Measurements from ENCODE around the gene NPAS3.

The NPAS3 gene

GRCh38 chr14:33691907-33692306 lies 753.2 kb downstream of the NPAS3 start:
- no peak for DNase-seq

GRCh38 chr14:33692762-33693161 lies 754.1 kb downstream of the NPAS3 start:
- no peak for DNase-seq

- DNase-seq, result no peak
Measured at GRCh38 chr14:33693237-33693636, 754.6 kb downstream of the NPAS3 start.

- no peak for DNase-seq
Measured at GRCh38 chr14:33696165-33696564, 757.5 kb downstream of the NPAS3 start.

GRCh38 chr14:33699300-33699983 lies 760.8 kb downstream of the NPAS3 start:
- DNase-seq, result no peak

- DNase-seq, result no peak
Measured at GRCh38 chr14:33700052-33700451, 761.4 kb downstream of the NPAS3 start.

- no peak for DNase-seq
Measured at GRCh38 chr14:33702293-33702692, 763.6 kb downstream of the NPAS3 start.

- no peak for DNase-seq
Measured at GRCh38 chr14:33704481-33704880, 765.8 kb downstream of the NPAS3 start.

- DNase-seq, result no peak
Measured at GRCh38 chr14:33705490-33705889, 766.8 kb downstream of the NPAS3 start.

- DNase-seq, result no peak
Measured at GRCh38 chr14:33707716-33708115, 769.0 kb downstream of the NPAS3 start.

- DNase-seq, result no peak
Measured at GRCh38 chr14:33709283-33709682, 770.6 kb downstream of the NPAS3 start.

- no peak for DNase-seq
Measured at GRCh38 chr14:33709711-33710110, 771.0 kb downstream of the NPAS3 start.

- DNase-seq, result no peak
Measured at GRCh38 chr14:33710273-33710672, 771.6 kb downstream of the NPAS3 start.

- no peak for DNase-seq
Measured at GRCh38 chr14:33711194-33711593, 772.5 kb downstream of the NPAS3 start.

GRCh38 chr14:33711811-33712216 lies 773.1 kb downstream of the NPAS3 start:
- no peak for DNase-seq

GRCh38 chr14:33714527-33715226 lies 776.0 kb downstream of the NPAS3 start:
- no peak for DNase-seq

GRCh38 chr14:33715227-33715528 lies 776.5 kb downstream of the NPAS3 start:
- no peak for DNase-seq

GRCh38 chr14:33716921-33717320 lies 778.2 kb downstream of the NPAS3 start:
- DNase-seq, result no peak

- no peak for DNase-seq
Measured at GRCh38 chr14:33717866-33718265, 779.2 kb downstream of the NPAS3 start.

- DNase-seq, result no peak
Measured at GRCh38 chr14:33720284-33720787, 781.7 kb downstream of the NPAS3 start.

GRCh38 chr14:33726685-33727084 lies 788.0 kb downstream of the NPAS3 start:
- DNase-seq, result no peak

GRCh38 chr14:33727606-33728005 lies 788.9 kb downstream of the NPAS3 start:
- DNase-seq, result no peak

- DNase-seq, result no peak
Measured at GRCh38 chr14:33728010-33728498, 789.4 kb downstream of the NPAS3 start.

- DNase-seq, result no peak
Measured at GRCh38 chr14:33730156-33730555, 791.5 kb downstream of the NPAS3 start.

GRCh38 chr14:33732175-33732574 lies 793.5 kb downstream of the NPAS3 start:
- DNase-seq, result no peak
